Measurements from ENCODE around the gene UBL3. TPM values are rescaled to one million over a fixed set of nuclear protein-coding genes. Genes with fewer than 3 reads are reported as not detected.

Gene UBL3
- total and polyA plus RNA-seq, 2 of the 8 experiments (the other 6 are each of a cell fraction or from before 2014, with no cell fraction given), result 5.3 to 16.1 TPM

- H2AFZ ChIP-seq (ENCODE audit: low read length), result no peak overlapping the region
- no peak overlapping the region for H3K4ac ChIP-seq (replicated peaks; ENCODE audit: insufficient read length, low read depth, low read length)
- H3K36me3 ChIP-seq (ENCODE audit: control insufficient read depth in 2 of 4, insufficient read depth in 4 of 4, low read length in 3 of 4), result no peaks in the 10 kb centered on the region
- POLR2A ChIA-PET (ENCODE audit: partially characterized antibody), result no interaction called here
- H2BK12ac ChIP-seq (ENCODE audit: low read depth, low read length), result no peak overlapping the region
- no peak overlapping the region for H4K5ac ChIP-seq (ENCODE audit: insufficient read length, low read depth, low read length)
- no peak overlapping the region for H2BK120ac ChIP-seq (replicated peaks; ENCODE audit: low read depth, low read length)
- 93% methylated on average over 3 of the region's 3 CpGs; no CpG with 5 or more reads in 1 of the 2 experiments for WGBS, 2 experiments (ENCODE audit: extremely low coverage in 1 of 2, insufficient coverage in 1 of 2, insufficient read length in 1 of 2, insufficient replicate concordance in 2 of 2, low coverage in 1 of 2, low lambda C conversion rate in 2 of 2, missing lambda C conversion rate in 1 of 2)
- H3K4me2 ChIP-seq (ENCODE audit: insufficient read depth in 1 of 2, low read depth in 2 of 2, low read length in 2 of 2), result no peak overlapping the region
- H3K27me3 ChIP-seq (replicated peaks in 1 of 4; ENCODE audit: control insufficient read depth in 3 of 4, extremely low read depth in 1 of 4, insufficient read depth in 3 of 4, low read length in 3 of 4), result no peaks in the 10 kb centered on the region
- H2BK15ac ChIP-seq (ENCODE audit: low read length), result no peak overlapping the region
- H3K4me1 ChIP-seq (replicated peaks in 1 of 4; ENCODE audit: control insufficient read depth in 3 of 4, insufficient read depth in 4 of 4, low read length in 3 of 4), result peaks cover 0 to 9% (median under 1%) of the 10 kb centered on the region in 4 experiments; a peak in 2 of 7 replicates
- CTCF ChIA-PET (ENCODE audit: partially characterized antibody), result interaction anchor here (0.6 kb wide), 1 partner anchor 207 kb away, joined by 3 read pairs; no protein-coding TSS in a partner anchor
- FAIRE-seq (no peak), DNase-seq (ENCODE audit: low read depth in 1 of 2, low spot score in 2 of 2) (no peak)
- H4K20me1 ChIP-seq (replicated peaks in 1 of 2; ENCODE audit: control insufficient read depth in 1 of 2, insufficient read depth in 2 of 2, low read length in 2 of 2), result peaks cover 2 to 4% of the 10 kb centered on the region in 2 experiments
- H2BK20ac ChIP-seq (ENCODE audit: low read length), result no peak overlapping the region
- no peaks in the 10 kb centered on the region for H3K23me2 ChIP-seq (ENCODE audit: low read depth, low read length)
- H4K8ac ChIP-seq (ENCODE audit: extremely low read depth, insufficient read depth, low read length), result no peak overlapping the region
- H2BK5ac ChIP-seq (ENCODE audit: low read depth, low read length), result no peak overlapping the region
- H3K18ac ChIP-seq (ENCODE audit: extremely low read depth, low read length), result no peak overlapping the region
- no peak overlapping the region for H3K14ac ChIP-seq (ENCODE audit: insufficient read length)
- H3K56ac ChIP-seq (replicated peaks; ENCODE audit: insufficient read length, low read depth, low read length), result no peak overlapping the region
- no peak overlapping the region for H2AK5ac ChIP-seq (ENCODE audit: low read depth, low read length)
- no peak overlapping the region for H3K9ac ChIP-seq (replicated peaks in 1 of 4; ENCODE audit: extremely low read depth in 1 of 4, low read depth in 3 of 4, low read length in 3 of 4)
- peaks cover 0 to 87% of the 10 kb centered on the region in 2 experiments; a peak in 2 of 4 replicates for H3K79me2 ChIP-seq (ENCODE audit: control insufficient read depth in 1 of 2, insufficient read depth in 2 of 2, low read length in 2 of 2)
- H3K9me3 ChIP-seq (ENCODE audit: insufficient read depth in 2 of 2, low read depth in 1 of 2, low read length in 1 of 2), result no peaks in the 10 kb centered on the region
- H4K91ac ChIP-seq (replicated peaks; ENCODE audit: insufficient read length, low read length), result no peak overlapping the region
- no peaks in the 10 kb centered on the region for H3K79me1 ChIP-seq (ENCODE audit: low read depth, low read length)
- H3K27ac ChIP-seq (ENCODE audit: low read depth, low read length), result no peak overlapping the region
- no peak overlapping the region for H3K4me3 ChIP-seq (ENCODE audit: extremely low read depth in 1 of 4, insufficient read depth in 2 of 4, low read depth in 3 of 4, low read length in 4 of 4)
- TF ChIP-seq CHD2 (IDR thresholded peaks at IDR 0.05; ENCODE audit: low read length) (no peak), HDAC2 (IDR thresholded peaks at IDR 0.05; ENCODE audit: borderline replicate concordance in 1 of 2, low read depth in 2 of 2, low read length in 2 of 2) (no peak), CBX5 (IDR thresholded peaks at IDR 0.05; ENCODE audit: low read depth, low read length) (no peak), TCF12 (IDR thresholded peaks at IDR 0.05; ENCODE audit: low read depth, low read length) (no peak), CBX8 (IDR thresholded peaks at IDR 0.05; ENCODE audit: borderline replicate concordance, low read depth, low read length) (no peak), FOSL1 (IDR thresholded peaks at IDR 0.05; ENCODE audit: insufficient read depth, low read depth, low read length) (no peak), KDM1A (IDR thresholded peaks at IDR 0.05; ENCODE audit: borderline replicate concordance, low read length) (no peak), SAP30 (IDR thresholded peaks at IDR 0.05; ENCODE audit: insufficient read depth, insufficient replicate concordance, low read length) (no peak)
- H3K23ac ChIP-seq (ENCODE audit: insufficient read length), result no peak overlapping the region
Measured at GRCh38 chr13:29803221-29803620, 47.2 kb downstream of the UBL3 start.
